ENCODE results near the gene MARCHF10. TPM values are rescaled to one million over a fixed set of nuclear protein-coding genes. Genes with fewer than 3 reads are reported as not detected.

Gene MARCHF10
- total and polyA plus RNA-seq, 2 of the 13 experiments (the other 11 are each of a cell fraction or from before 2014, with no cell fraction given), result not detected

GRCh38 chr17:62705778-62706597, 102.1 kb downstream of the MARCHF10 start (continued):
- TF ChIP-seq ZFP36L1 (CRISPR knock-in tag; IDR thresholded peaks at IDR 0.05) (no peak), RFXAP (CRISPR knock-in tag; IDR thresholded peaks at IDR 0.05; ENCODE audit: borderline replicate concordance) (no peak), SRSF1 (optimal IDR thresholded peaks at IDR 0.05; ENCODE audit: low read depth, low read length) (no peak), FOXM1 (CRISPR knock-in tag; IDR thresholded peaks at IDR 0.05) (no peak), ZBTB7A (CRISPR knock-in tag; IDR thresholded peaks at IDR 0.05) (no peak), ZNF296 (CRISPR knock-in tag; conservative IDR thresholded peaks at IDR 0.05) (no peak), ZSCAN30 (CRISPR knock-in tag; IDR thresholded peaks at IDR 0.05) (no peak), NFE2L2 (IDR thresholded peaks at IDR 0.05; ENCODE audit: low read length) (no peak), TRIM24 (CRISPR knock-in tag; IDR thresholded peaks at IDR 0.05) (no peak), ATF4 (CRISPR knock-in tag; IDR thresholded peaks at IDR 0.05) (no peak)

- no peak overlapping the region for H3K27ac ChIP-seq (ENCODE audit: extremely low read length, insufficient read depth, low read length)
- CTCF ChIA-PET (ENCODE audit: low intra/inter-chr PET ratio, low total read pairs), result interaction anchor here (5.3 kb wide), 1 partner anchor 263 kb away, joined by 78 read pairs; no protein-coding TSS in a partner anchor
- no peak overlapping the region for H2AFZ ChIP-seq (ENCODE audit: low read length)
- intact Hi-C loops (cut with micrococcal nuclease; ENCODE audit: unreplicated experiment) (no loop called here), in situ Hi-C loops (cut with HindIII; ENCODE audit: extremely low pct_ligation_motif_present, low pct_unique_long_range_greater_than_20kb) (no loop called here)
- FAIRE-seq, result no peak
- WGBS (ENCODE audit: low lambda C conversion rate), result 9% methylated on average over 11 of the region's 11 CpGs
- no peak overlapping the region for H3K4me2 ChIP-seq (ENCODE audit: low read depth, low read length)
- H3K4me3 ChIP-seq (replicated peaks in 1 of 3; ENCODE audit: insufficient read depth in 1 of 3, low read depth in 2 of 3, low read length in 3 of 3), result no peak overlapping the region
- no peaks in the 10 kb centered on the region for H3K9me3 ChIP-seq (ENCODE audit: low read length)
- TF ChIP-seq ZNF773 (CRISPR knock-in tag; IDR thresholded peaks at IDR 0.05; ENCODE audit: borderline replicate concordance) (no peak), CBX2 (IDR thresholded peaks at IDR 0.05; ENCODE audit: low read depth, low read length) (0 out of 2 replicates have a peak, but pooled peaks have one; percentile 17), CBX2 (CRISPR knock-in tag; IDR thresholded peaks at IDR 0.05; ENCODE audit: low read depth) (no peak)
- ATAC-seq, result no peak
- H4K20me1 ChIP-seq (ENCODE audit: insufficient read depth, low read length), result no peaks in the 10 kb centered on the region
- H3K9ac ChIP-seq (ENCODE audit: insufficient read depth, low read depth, low read length), result no peak overlapping the region
- H3K36me3 ChIP-seq (replicated peaks in 1 of 2; ENCODE audit: control insufficient read depth in 1 of 2, insufficient read depth in 2 of 2, low read length in 2 of 2), result no peaks in the 10 kb centered on the region
- H3K27me3 ChIP-seq (ENCODE audit: control insufficient read depth in 1 of 2, insufficient read depth in 2 of 2, low read length in 2 of 2), result peaks cover 21 to 63% of the 10 kb centered on the region in 2 experiments
- H3K79me2 ChIP-seq (ENCODE audit: insufficient read depth, low read length), result no peaks in the 10 kb centered on the region
- H3K4me1 ChIP-seq (ENCODE audit: insufficient read depth, low read length), result peaks cover 11% of the 10 kb centered on the region; the same call in 1 of the 2 replicates
- no TSS peak for BruUV-seq (replicated peaks)
- POLR2A ChIA-PET, result no interaction called here
- DNase-seq (ENCODE audit: low spot score), result no peak
Measured at GRCh38 chr17:62705156-62705777, 102.8 kb downstream of the MARCHF10 start.
